Skeletal muscle satellite cell (primary cell): ENCODE data around the gene DLST.

Experiments used
- H3K27me3 ChIP-seq: 2 replicates; pipeline ENCODE4 v1.7.0; 2013; ENCODE audit warnings: low read length; ENCODE audit not compliant: control insufficient read depth, insufficient read depth
- H3K36me3 ChIP-seq: 2 replicates; pipeline ENCODE4 v1.7.0; 2013; ENCODE audit warnings: mild to moderate bottlenecking, control low read depth, low read length; ENCODE audit not compliant: insufficient read depth
- H3K4me1 ChIP-seq: 2 replicates; pipeline ENCODE4 v1.7.0; 2013; ENCODE audit warnings: low read length; ENCODE audit not compliant: control insufficient read depth, insufficient read depth
- H3K4me2 ChIP-seq: 2 replicates; pipeline ENCODE4 v1.7.0; 2013; ENCODE audit warnings: mild to moderate bottlenecking, low read length
- H3K4me3 ChIP-seq: 2 replicates; pipeline ENCODE4 v1.7.0; 2013; ENCODE audit warnings: low read length
- H3K9ac ChIP-seq: 2 replicates; pipeline ENCODE4 v1.7.0; 2013; ENCODE audit warnings: mild to moderate bottlenecking, low read depth, low read length, moderate library complexity
- H3K9me3 ChIP-seq: replicated peaks from 2 replicates; pipeline ENCODE4 v1.7.0; 2013; ENCODE audit warnings: mild to moderate bottlenecking, control low read depth, low read length

Gene DLST

GRCh38 chr14:74935360-74935680 lies 53.6 kb downstream of the DLST start:
- no peaks in the 10 kb centered on the region for H3K27me3 ChIP-seq
- H3K4me1 ChIP-seq, result peaks cover 41% of the 10 kb centered on the region
- no peaks in the 10 kb centered on the region for H3K36me3 ChIP-seq
- no peak overlapping the region for H3K4me3 ChIP-seq
- H3K9ac ChIP-seq, result no peak overlapping the region
- H3K4me2 ChIP-seq, result no peak overlapping the region
- H3K9me3 ChIP-seq, result no peaks in the 10 kb centered on the region

GRCh38 chr14:74936151-74936550 lies 54.4 kb downstream of the DLST start:
- H3K27me3 ChIP-seq, result no peaks in the 10 kb centered on the region
- H3K4me2 ChIP-seq, result no peak overlapping the region
- H3K4me1 ChIP-seq, result peaks cover 48% of the 10 kb centered on the region
- H3K9me3 ChIP-seq, result no peaks in the 10 kb centered on the region
- no peak overlapping the region for H3K4me3 ChIP-seq
- H3K36me3 ChIP-seq, result peaks cover 1% of the 10 kb centered on the region
- no peak overlapping the region for H3K9ac ChIP-seq

GRCh38 chr14:74936731-74937130 lies 55.0 kb downstream of the DLST start:
- peaks cover 54% of the 10 kb centered on the region for H3K4me1 ChIP-seq
- no peaks in the 10 kb centered on the region for H3K27me3 ChIP-seq
- no peaks in the 10 kb centered on the region for H3K9me3 ChIP-seq
- no peak overlapping the region for H3K9ac ChIP-seq
- H3K36me3 ChIP-seq, result peaks cover 5% of the 10 kb centered on the region
- H3K4me3 ChIP-seq, result no peak overlapping the region
- no peak overlapping the region for H3K4me2 ChIP-seq

GRCh38 chr14:74937171-74937570 lies 55.5 kb downstream of the DLST start:
- H3K4me1 ChIP-seq, result peaks cover 58% of the 10 kb centered on the region

GRCh38 chr14:74938531-74939495 lies 57.1 kb downstream of the DLST start:
- Histone ChIP-seq H3K4me3 (peak overlapping the region; percentile 8), H3K27me3 (no peaks in the 10 kb centered on the region), H3K4me2 (no peak overlapping the region), H3K4me1 (peaks cover 57% of the 10 kb centered on the region), H3K9ac (peak overlapping the region; percentile 62), H3K9me3 (no peaks in the 10 kb centered on the region), H3K36me3 (peaks cover 13% of the 10 kb centered on the region)

More at GRCh38 chr14:74937171-74937570, 55.5 kb downstream of the DLST start:
- no peaks in the 10 kb centered on the region for H3K27me3 ChIP-seq
- H3K4me2 ChIP-seq, result no peak overlapping the region
- H3K4me3 ChIP-seq, result no peak overlapping the region
- peaks cover 5% of the 10 kb centered on the region for H3K36me3 ChIP-seq
- H3K9ac ChIP-seq, result no peak overlapping the region
- no peaks in the 10 kb centered on the region for H3K9me3 ChIP-seq

GRCh38 chr14:74940956-74941565 lies 59.3 kb downstream of the DLST start:
- H3K9me3 ChIP-seq, result no peaks in the 10 kb centered on the region
- H3K4me3 ChIP-seq, result no peak overlapping the region
- H3K4me1 ChIP-seq, result peaks cover 42% of the 10 kb centered on the region
- H3K9ac ChIP-seq, result peak overlapping the region; percentile 18
- no peak overlapping the region for H3K4me2 ChIP-seq
- peaks cover 13% of the 10 kb centered on the region for H3K36me3 ChIP-seq
- H3K27me3 ChIP-seq, result no peaks in the 10 kb centered on the region

- Histone ChIP-seq H3K9me3 (no peaks in the 10 kb centered on the region), H3K4me2 (peak overlapping the region; percentile 0), H3K36me3 (peaks cover 14% of the 10 kb centered on the region), H3K9ac (peak overlapping the region; percentile 16), H3K4me3 (peak overlapping the region; percentile 11), H3K27me3 (no peaks in the 10 kb centered on the region), H3K4me1 (peaks cover 45% of the 10 kb centered on the region)
These were observed 60.0 kb downstream of the DLST start for GRCh38 chr14:74941676-74942097.

- peak overlapping the region; percentile 16 for H3K9ac ChIP-seq
- no peaks in the 10 kb centered on the region for H3K27me3 ChIP-seq
- no peaks in the 10 kb centered on the region for H3K9me3 ChIP-seq
- peak overlapping the region; percentile 11 for H3K4me3 ChIP-seq
- H3K36me3 ChIP-seq, result peaks cover 19% of the 10 kb centered on the region
- peaks cover 50% of the 10 kb centered on the region for H3K4me1 ChIP-seq
- H3K4me2 ChIP-seq, result peak overlapping the region; percentile 0
These were observed 60.5 kb downstream of the DLST start for GRCh38 chr14:74942181-74942580.

- peak overlapping the region; percentile 16 for H3K9ac ChIP-seq
- no peak overlapping the region for H3K4me3 ChIP-seq
- H3K4me1 ChIP-seq, result peaks cover 51% of the 10 kb centered on the region
- no peak overlapping the region for H3K4me2 ChIP-seq
- no peaks in the 10 kb centered on the region for H3K27me3 ChIP-seq
- H3K36me3 ChIP-seq, result peaks cover 23% of the 10 kb centered on the region
- H3K9me3 ChIP-seq, result no peaks in the 10 kb centered on the region
These were observed 60.9 kb downstream of the DLST start for GRCh38 chr14:74942608-74943007.

- Histone ChIP-seq H3K4me1 (peaks cover 35% of the 10 kb centered on the region), H3K27me3 (no peaks in the 10 kb centered on the region), H3K4me3 (no peak overlapping the region), H3K9me3 (no peaks in the 10 kb centered on the region), H3K4me2 (no peak overlapping the region), H3K36me3 (peaks cover 44% of the 10 kb centered on the region), H3K9ac (no peak overlapping the region)
These were observed 63.6 kb downstream of the DLST start for GRCh38 chr14:74945261-74945851.

GRCh38 chr14:74945852-74946658 lies 64.3 kb downstream of the DLST start:
- Histone ChIP-seq H3K27me3 (no peaks in the 10 kb centered on the region), H3K4me2 (no peak overlapping the region), H3K4me1 (peaks cover 33% of the 10 kb centered on the region), H3K9ac (no peak overlapping the region), H3K4me3 (no peak overlapping the region), H3K9me3 (no peaks in the 10 kb centered on the region), H3K36me3 (peaks cover 50% of the 10 kb centered on the region)
